AG10803 (cell line): ENCODE measurements around the gene DIAPH3.

Source experiments
- DNase-seq: peaks from one replicate; pipeline ENCODE4 v3.0.0; 2010; ENCODE audit warnings: low read depth
- H3K4me3 ChIP-seq: 2 replicates; pipeline ENCODE4 v1.5.1; 2011; ENCODE audit warnings: mild to moderate bottlenecking, low read length, control low read depth
- TF ChIP-seq, protein P1 (sequence below): conservative IDR thresholded peaks from 2 replicates; pipeline ENCODE4 v1.5.1; 2011; ENCODE audit warnings: mild to moderate bottlenecking, low read length, control low read depth, inconsistent platforms

The DIAPH3 gene

DNA sequence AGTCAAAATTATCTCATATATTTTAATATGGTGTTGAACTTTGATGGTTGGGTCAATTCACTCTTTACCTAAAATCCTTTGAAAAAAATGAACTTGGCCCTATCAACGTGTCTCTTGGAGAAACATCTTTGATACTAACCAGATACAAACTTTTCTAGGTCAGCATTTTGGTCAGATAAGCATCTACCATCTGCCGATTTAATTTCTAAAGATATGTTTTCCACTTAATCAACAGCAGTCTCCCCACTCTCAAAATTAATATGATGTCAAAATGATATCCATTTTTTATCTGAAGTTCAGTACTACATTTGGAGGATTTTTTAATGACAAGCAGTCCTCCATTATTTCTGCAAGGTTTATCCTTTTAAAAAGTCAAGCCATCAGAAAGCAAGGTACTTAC lies 288.8 kb downstream of the DIAPH3 start:
- DNase-seq = no peak
- TF ChIP-seq, protein P1, sequence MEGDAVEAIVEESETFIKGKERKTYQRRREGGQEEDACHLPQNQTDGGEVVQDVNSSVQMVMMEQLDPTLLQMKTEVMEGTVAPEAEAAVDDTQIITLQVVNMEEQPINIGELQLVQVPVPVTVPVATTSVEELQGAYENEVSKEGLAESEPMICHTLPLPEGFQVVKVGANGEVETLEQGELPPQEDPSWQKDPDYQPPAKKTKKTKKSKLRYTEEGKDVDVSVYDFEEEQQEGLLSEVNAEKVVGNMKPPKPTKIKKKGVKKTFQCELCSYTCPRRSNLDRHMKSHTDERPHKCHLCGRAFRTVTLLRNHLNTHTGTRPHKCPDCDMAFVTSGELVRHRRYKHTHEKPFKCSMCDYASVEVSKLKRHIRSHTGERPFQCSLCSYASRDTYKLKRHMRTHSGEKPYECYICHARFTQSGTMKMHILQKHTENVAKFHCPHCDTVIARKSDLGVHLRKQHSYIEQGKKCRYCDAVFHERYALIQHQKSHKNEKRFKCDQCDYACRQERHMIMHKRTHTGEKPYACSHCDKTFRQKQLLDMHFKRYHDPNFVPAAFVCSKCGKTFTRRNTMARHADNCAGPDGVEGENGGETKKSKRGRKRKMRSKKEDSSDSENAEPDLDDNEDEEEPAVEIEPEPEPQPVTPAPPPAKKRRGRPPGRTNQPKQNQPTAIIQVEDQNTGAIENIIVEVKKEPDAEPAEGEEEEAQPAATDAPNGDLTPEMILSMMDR = no peak
- H3K4me3 ChIP-seq = no peak overlapping the region

DNA sequence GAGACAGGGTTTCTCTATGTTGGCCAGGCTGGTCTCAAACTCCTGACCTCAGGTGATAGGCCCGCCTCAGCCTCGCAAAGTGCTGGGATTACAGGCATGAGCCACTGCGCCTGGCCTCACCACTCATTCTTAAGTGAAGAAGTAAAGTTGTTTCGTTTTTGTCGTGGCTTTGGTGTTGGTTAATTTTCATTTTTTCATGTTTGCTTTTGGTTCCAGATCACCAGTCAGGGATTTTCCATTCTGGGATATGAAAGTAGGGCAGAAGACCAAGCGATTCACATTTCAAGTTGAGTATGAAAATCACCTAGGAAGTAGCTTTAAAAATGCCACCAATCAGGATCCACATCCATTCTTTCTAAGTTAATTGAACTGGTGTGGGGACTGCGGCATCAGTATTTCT lies 289.9 kb downstream of the DIAPH3 start:
- no peak overlapping the region for H3K4me3 ChIP-seq
- TF ChIP-seq, protein P1 = no peak
- DNase-seq = no peak

DNA sequence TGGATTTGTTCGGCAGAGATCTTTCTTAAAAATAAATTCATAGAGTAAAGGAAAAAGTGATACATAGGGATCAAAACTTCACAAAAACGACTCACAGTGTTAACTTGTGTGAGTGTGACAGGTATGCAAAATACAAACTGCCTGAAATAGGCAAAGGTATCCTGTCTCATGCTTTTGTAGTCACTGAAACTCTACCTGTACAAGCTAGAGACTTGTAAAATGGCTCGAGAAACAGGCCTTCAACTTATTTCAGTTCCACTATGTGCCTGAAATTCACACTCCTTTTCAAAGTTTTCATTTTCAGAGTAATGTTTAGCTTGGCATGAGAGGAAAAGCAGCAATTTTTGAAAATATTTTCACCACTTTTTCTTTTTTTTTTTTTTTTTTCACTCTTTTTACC lies 290.4 kb downstream of the DIAPH3 start:
- TF ChIP-seq, protein P1 = no peak
- no peak overlapping the region for H3K4me3 ChIP-seq
- DNase-seq = no peak

GRCh38 chr13:59867867-59868266 lies 295.9 kb downstream of the DIAPH3 start:
- TF ChIP-seq, protein P1 = no peak
- H3K4me3 ChIP-seq = no peak overlapping the region
- DNase-seq = no peak

- TF ChIP-seq, protein P1 = no peak
- no peak overlapping the region for H3K4me3 ChIP-seq
- DNase-seq = no peak
Observed at GRCh38 chr13:59865398-59865797, 298.3 kb downstream of the DIAPH3 start.

- H3K4me3 ChIP-seq = no peak overlapping the region
- TF ChIP-seq, protein P1 = no peak
Observed at GRCh38 chr13:59863621-59864020, 300.1 kb downstream of the DIAPH3 start.

GRCh38 chr13:59861676-59862075 lies 302.1 kb downstream of the DIAPH3 start:
- DNase-seq = no peak
- TF ChIP-seq, protein P1 = no peak
- H3K4me3 ChIP-seq = no peak overlapping the region

More at GRCh38 chr13:59863621-59864020, 300.1 kb downstream of the DIAPH3 start:
- DNase-seq = no peak
